Keratinocyte (primary cell): ENCODE data around the gene UBE2QL1. TPM values are rescaled to one million over a fixed set of nuclear protein-coding genes. Genes with fewer than 3 reads are reported as not detected.

ENCODE experiments used
- DNase-seq: peaks from one replicate; pipeline ENCODE4 v3.0.0-alpha.2; 2011; ENCODE audit warnings: low read depth, missing footprints, low spot score
- FAIRE-seq: peaks from 2 replicates; lab custom pipeline; 2011; peaks lifted over from hg19 to GRCh38; lab: Jason Lieb, UNC
- H2AFZ ChIP-seq: 2 replicates; pipeline ENCODE4 v1.6.0; 2012; ENCODE audit warnings: low read length, control low read depth, inconsistent platforms; ENCODE audit not compliant: control insufficient read depth
- H3K27ac ChIP-seq: 2 replicates; pipeline ENCODE4 v1.5.1; 2011; ENCODE audit warnings: low read length; ENCODE audit not compliant: control insufficient read depth, insufficient read depth
- H3K27me3 ChIP-seq: 3 replicates; pipeline ENCODE4 v1.6.0; 2011; ENCODE audit warnings: low read length; ENCODE audit not compliant: control insufficient read depth, insufficient read depth; ENCODE audit errors: extremely low read depth
- H3K36me3 ChIP-seq, 2 experiments: 2 replicates in 1 of 2; 3 replicates in 1 of 2; pipeline ENCODE4 v1.5.1; 2011; ENCODE audit warnings: low read length in 2 of 2, mild to moderate bottlenecking in 1 of 2; ENCODE audit not compliant: control insufficient read depth in 2 of 2, insufficient read depth in 2 of 2; ENCODE audit errors: extremely low read depth in 1 of 2
- H3K4me1 ChIP-seq: 3 replicates; pipeline ENCODE4 v1.5.1; 2011; ENCODE audit warnings: low read length; ENCODE audit not compliant: control insufficient read depth, insufficient read depth; ENCODE audit errors: extremely low read depth
- H3K4me2 ChIP-seq: 3 replicates; pipeline ENCODE4 v1.6.0; 2011; ENCODE audit warnings: low read depth, low read length; ENCODE audit not compliant: control insufficient read depth, insufficient read depth; ENCODE audit errors: extremely low read depth
- H3K4me3 ChIP-seq, 3 experiments: fragments of 200-600 bp in 1 of 3; sonication (generic) in 1 of 3; 2 replicates in 2 of 3; 3 replicates in 1 of 3; pipeline ENCODE4 v1.5.1; 2011 to 2016; ENCODE audit warnings: low read length in 3 of 3, mild to moderate bottlenecking in 3 of 3, control low read depth in 2 of 3, inconsistent platforms in 1 of 3, low read depth in 1 of 3, mixed read lengths in 1 of 3, mixed run types in 1 of 3, moderate library complexity in 1 of 3; ENCODE audit not compliant: control insufficient read depth in 2 of 3, insufficient read depth in 2 of 3; ENCODE audit errors: extremely low read depth in 1 of 3
- H3K79me2 ChIP-seq: 2 replicates; pipeline ENCODE4 v1.6.0; 2012; ENCODE audit warnings: low read length; ENCODE audit not compliant: control insufficient read depth, insufficient read depth
- H3K9ac ChIP-seq: 3 replicates; pipeline ENCODE4 v1.6.0; 2011; ENCODE audit warnings: low read length; ENCODE audit not compliant: control insufficient read depth, insufficient read depth; ENCODE audit errors: extremely low read depth
- H3K9me1 ChIP-seq: 3 replicates; pipeline ENCODE4 v1.6.0; 2011; ENCODE audit warnings: low read length; ENCODE audit not compliant: control insufficient read depth, insufficient read depth; ENCODE audit errors: extremely low read depth
- H3K9me3 ChIP-seq: 2 replicates; pipeline ENCODE4 v1.5.1; 2012; ENCODE audit warnings: low read depth, low read length; ENCODE audit not compliant: control insufficient read depth
- H4K20me1 ChIP-seq: 3 replicates; pipeline ENCODE4 v1.6.0; 2011; ENCODE audit warnings: low read length; ENCODE audit not compliant: control insufficient read depth, insufficient read depth; ENCODE audit errors: extremely low read depth
- CTCF ChIP-seq, 3 experiments: IDR thresholded peaks in 1 of 3; conservative IDR thresholded peaks in 1 of 3; optimal IDR thresholded peaks in 1 of 3; 2 replicates in 2 of 3; 3 replicates in 1 of 3; pipeline versions ENCODE3 to v1.5.1; 2011; ENCODE audit warnings: low read length in 3 of 3, mild to moderate bottlenecking in 3 of 3, moderate library complexity in 2 of 3, control low read depth in 1 of 3, inconsistent platforms in 1 of 3; ENCODE audit not compliant: insufficient read depth in 2 of 3; ENCODE audit errors: extremely low read depth in 1 of 3
- EZH2 ChIP-seq: IDR thresholded peaks from one replicate; pipeline ENCODE4 v1.6.1; 2012; ENCODE audit warnings: inconsistent platforms, mild to moderate bottlenecking, low read length, moderate library complexity
- dilution Hi-C: fragments of 300-500 bp; cut with MboI; formaldehyde crosslinking; loops from one replicate; pipeline ENCODE4 v1.7.0; 2020; ENCODE audit warnings: low sequenced_read_pairs; ENCODE audit not compliant: extremely low pct_ligation_motif_present
- polyA plus RNA-seq, 5 experiments: library from polyadenylated mRNA; depleted of rRNA in 3 of 5; stranded (reverse) in 3 of 5; stranded (forward) in 1 of 5; unstranded in 1 of 5; fragments of >200 nt; gene quantifications; 1 replicate in 1 of 5; 2 replicates in 3 of 5; 3 replicates in 1 of 5; pipeline versions ENCODE4 v1.2.1 to v1.2.3, GENCODE V29; 2011 to 2012; ENCODE audit warnings: missing spikeins in 2 of 5, low read depth in 1 of 5, low replicate concordance in 1 of 5

UBE2QL1 gene
- polyA plus RNA-seq, 1 donor (not counting 4 experiments of a cell fraction or from before 2014, with no cell fraction given), result not detected

GRCh38 chr5:6490246-6490645 is 41.6 kb downstream of the UBE2QL1 start:
- H3K4me2 ChIP-seq, result no peak overlapping the region
- no peak for FAIRE-seq
- dilution Hi-C loops, result no loop called here

GRCh38 chr5:6490693-6491092 is 42.0 kb downstream of the UBE2QL1 start:
- no peak for DNase-seq
- dilution Hi-C loops, result no loop called here

More at GRCh38 chr5:6490246-6490645, 41.6 kb downstream of the UBE2QL1 start:
- H3K4me1 ChIP-seq, result no peaks in the 10 kb centered on the region
- no peaks in the 10 kb centered on the region for H3K27me3 ChIP-seq
- no peaks in the 10 kb centered on the region for H3K79me2 ChIP-seq
- TF ChIP-seq CTCF (optimal IDR thresholded peaks at IDR 0.05 in 1 of 3, IDR thresholded peaks at IDR 0.05 in 1 of 3, conservative IDR thresholded peaks at IDR 0.05 in 1 of 3; ENCODE audit: extremely low read depth in 1 of 3, insufficient read depth in 2 of 3, low read length in 3 of 3) (no peak), EZH2 (no peak)
- H4K20me1 ChIP-seq, result no peaks in the 10 kb centered on the region
- H3K9me3 ChIP-seq, result no peaks in the 10 kb centered on the region
- H3K9me1 ChIP-seq, result no peaks in the 10 kb centered on the region
- DNase-seq, result no peak
- H3K36me3 ChIP-seq, result no peaks in the 10 kb centered on the region
- H3K27ac ChIP-seq, result no peak overlapping the region
- H3K4me3 ChIP-seq, result no peak overlapping the region
- no peak overlapping the region for H2AFZ ChIP-seq
- no peak overlapping the region for H3K9ac ChIP-seq

More at GRCh38 chr5:6490693-6491092, 42.0 kb downstream of the UBE2QL1 start:
- no peak overlapping the region for H3K4me3 ChIP-seq
- H3K9me1 ChIP-seq, result no peaks in the 10 kb centered on the region
- H4K20me1 ChIP-seq, result no peaks in the 10 kb centered on the region
- H3K27ac ChIP-seq, result no peak overlapping the region
- no peak overlapping the region for H3K9ac ChIP-seq
- H3K4me2 ChIP-seq, result no peak overlapping the region
- H3K79me2 ChIP-seq, result no peaks in the 10 kb centered on the region
- no peaks in the 10 kb centered on the region for H3K27me3 ChIP-seq
- H2AFZ ChIP-seq, result no peak overlapping the region
- TF ChIP-seq EZH2, result no peak
- TF ChIP-seq CTCF (optimal IDR thresholded peaks at IDR 0.05 in 1 of 3, IDR thresholded peaks at IDR 0.05 in 1 of 3, conservative IDR thresholded peaks at IDR 0.05 in 1 of 3; ENCODE audit: extremely low read depth in 1 of 3, insufficient read depth in 2 of 3, low read length in 3 of 3), result no peak
- FAIRE-seq, result no peak
- H3K36me3 ChIP-seq, result no peaks in the 10 kb centered on the region
- no peaks in the 10 kb centered on the region for H3K9me3 ChIP-seq
- no peaks in the 10 kb centered on the region for H3K4me1 ChIP-seq
